ENCODE measurements around the gene SHISA8. TPM values are rescaled to one million over a fixed set of nuclear protein-coding genes. Genes with fewer than 3 reads are reported as not detected.

SHISA8 gene
- total and polyA plus RNA-seq, 10 of the 15 experiments (the other 5 are each of a cell fraction or from before 2014, with no cell fraction given) = 0.06 to 10.1 (median 0.25) TPM

DNA sequence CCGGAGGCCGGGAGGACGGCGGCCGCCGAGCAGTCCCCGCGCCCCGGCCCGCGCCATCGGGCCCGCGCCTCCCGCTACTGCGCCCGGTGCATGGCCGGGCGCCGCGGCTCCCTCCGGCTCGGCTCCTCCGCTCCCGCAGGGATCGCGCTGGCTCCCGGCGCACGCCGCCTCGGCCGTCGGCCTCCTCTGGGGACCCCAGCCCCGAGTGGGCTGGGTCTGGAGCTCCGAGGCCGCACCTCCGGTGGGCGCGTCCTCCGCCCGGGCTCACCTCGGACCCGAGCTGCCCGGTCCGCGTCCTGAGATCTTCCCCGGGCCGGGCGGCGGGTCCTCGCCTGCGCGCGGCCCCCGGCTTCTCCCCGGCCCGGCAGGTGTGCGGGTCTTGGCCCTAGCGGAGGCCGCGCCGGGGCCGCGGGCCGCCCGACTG lies 251 bp downstream of the SHISA8 start:
- H3K4me2 ChIP-seq (ENCODE audit: control insufficient read depth, insufficient read depth) = peak overlapping the region; percentile 89
- FAIRE-seq (no peak), ATAC-seq (no peak), DNase-seq (ENCODE audit: low read depth, low spot score) (no peak)
- 2% methylated on average over 27 of the region's 67 CpGs for WGBS (ENCODE audit: insufficient coverage, insufficient replicate concordance, low lambda C conversion rate, missing lambda C conversion rate)
- no TSS peak for BruUV-seq (replicated peaks)
- H3K4me1 ChIP-seq (ENCODE audit: control insufficient read depth, insufficient read depth, low read length) = peaks cover 36% of the 10 kb centered on the region
- 0 out of 2 replicates have a peak, but pooled peaks have one; percentile 23 for TF ChIP-seq BACH1 (IDR thresholded peaks at IDR 0.05; ENCODE audit: borderline replicate concordance)
- no peak for TF ChIP-seq DPF2 (IDR thresholded peaks at IDR 0.05)
- peak; percentile 28; the same call in 1 of the 2 replicates for TF ChIP-seq GATAD2B (conservative IDR thresholded peaks at IDR 0.05; ENCODE audit: low read depth)
- peak; percentile 60 for TF ChIP-seq IKZF1 (conservative IDR thresholded peaks at IDR 0.05)
- peak; percentile 44 for TF ChIP-seq SUZ12 (IDR thresholded peaks at IDR 0.05; ENCODE audit: unreplicated experiment)
- TF ChIP-seq SREBF2 (IDR thresholded peaks at IDR 0.05; ENCODE audit: low read length) = no peak
- TF ChIP-seq NFYA (IDR thresholded peaks at IDR 0.05; ENCODE audit: borderline replicate concordance, low read depth, low read length) = no peak
- peak; percentile 16; the same call in 1 of the 2 replicates for TF ChIP-seq NKRF (conservative IDR thresholded peaks at IDR 0.05)
- ChIA-PET POLR2A (interaction anchor here (0.6 to 15.3 kb wide), 7 partner anchors 9 to 114 kb away, joined by 3 to 599 read pairs (median 4); partner anchors contain the start of gene CCDC134), CTCF (interaction anchor here (2.0 kb wide), 1 partner anchor 52 kb away, joined by 4 read pairs; no protein-coding TSS in a partner anchor), SMC1A (ENCODE audit: uncharacterized antibody, unreplicated experiment) (interaction anchor here (1.5 kb wide), 1 partner anchor 26 kb away, joined by 5 read pairs; no protein-coding TSS in a partner anchor), RAD21 (ENCODE audit: unreplicated experiment) (interaction anchor here (0.7 to 5.8 kb wide), 5 partner anchors 11 to 52 kb away, joined by 3 to 40 read pairs (median 3); partner anchors contain the start of gene TNFRSF13C)
- no peaks in the 10 kb centered on the region for H3K9me3 ChIP-seq (replicated peaks; ENCODE audit: control insufficient read depth, insufficient read depth, low read length)
- peak overlapping the region; percentile 55; the same call in 1 of the 2 replicates for H3K4me3 ChIP-seq
- no peak overlapping the region for H3K27ac ChIP-seq (ENCODE audit: control insufficient read depth, insufficient read depth)
- peak overlapping the region; percentile 33 for H2AFZ ChIP-seq (ENCODE audit: control insufficient read depth, low read depth, low read length)
- intact Hi-C loops (cut with micrococcal nuclease; ENCODE audit: unreplicated experiment) = no loop called here
- H3K9ac ChIP-seq (ENCODE audit: control insufficient read depth, insufficient read depth, low read length) = peak overlapping the region; percentile 34; the same call in 1 of the 2 replicates
- H4K20me1 ChIP-seq (ENCODE audit: control insufficient read depth, insufficient read depth) = peaks cover 6% of the 10 kb centered on the region; the same call in 1 of the 2 replicates
- no peaks in the 10 kb centered on the region for H3K36me3 ChIP-seq (ENCODE audit: control insufficient read depth in 2 of 2, insufficient read depth in 2 of 2, low read length in 1 of 2)
- peaks cover 6 to 12% of the 10 kb centered on the region in 2 experiments; a peak in 3 of 4 replicates for H3K27me3 ChIP-seq (replicated peaks in 1 of 2; ENCODE audit: control insufficient read depth in 2 of 2, insufficient read depth in 2 of 2, low read length in 1 of 2)
- in situ Hi-C loops (cut with MboI) = no loop called here
- no peaks in the 10 kb centered on the region for H3K79me2 ChIP-seq (ENCODE audit: control insufficient read depth, insufficient read depth, low read length)
